Stimulated activated CD4-positive, alpha-beta T cell treated with anti-CD3 and anti-CD28 coated beads, TNF-alpha, amount 100 ng/mL, for 48 hours (primary cell): ENCODE data around the gene RASAL2.
"Not testable (repeated sequence)": the region's sequence is repeated elsewhere in the genome, so short reads cannot be mapped to it uniquely, and the experiment has no call there.

ENCODE experiments used
- DNase-seq, 3 donors: peaks; one replicate each; pipeline ENCODE4 v3.0.0-alpha.2; 2020; ENCODE audit warnings: low read depth in 3 of 3

Gene RASAL2

GRCh38 chr1:178071811-178072210 is 22.1 kb upstream of the RASAL2 start:
- no peak for DNase-seq

- no peak for DNase-seq
Observed at GRCh38 chr1:178072326-178072725, 21.6 kb upstream of the RASAL2 start.

GRCh38 chr1:178075333-178075732 is 18.6 kb upstream of the RASAL2 start:
- no peak for DNase-seq

- no peak for DNase-seq
Observed at GRCh38 chr1:178076607-178077006, 17.3 kb upstream of the RASAL2 start.

- no peak for DNase-seq
Observed at GRCh38 chr1:178077917-178078316, 16.0 kb upstream of the RASAL2 start.

- DNase-seq = no peak
Observed at GRCh38 chr1:178086294-178086693, 7.6 kb upstream of the RASAL2 start.

GRCh38 chr1:178086766-178087165 is 7.1 kb upstream of the RASAL2 start:
- DNase-seq = no peak

- DNase-seq = no peak
Observed at GRCh38 chr1:178088651-178089050, 5.3 kb upstream of the RASAL2 start.

- DNase-seq = not testable (repeated sequence)
Observed at GRCh38 chr1:178091454-178091853, 2.5 kb upstream of the RASAL2 start.

- no peak for DNase-seq
Observed at GRCh38 chr1:178091986-178092745, 1.7 kb upstream of the RASAL2 start.

GRCh38 chr1:178092878-178093493 is 918 bp upstream of the RASAL2 start:
- no peak for DNase-seq

- DNase-seq = peak; percentile 3 to 46 (median 39)
Observed at GRCh38 chr1:178093494-178093950, 382 bp upstream of the RASAL2 start.

GRCh38 chr1:178094739-178095645 is 1.1 kb downstream of the RASAL2 start:
- DNase-seq = no peak

GRCh38 chr1:178096421-178096820 is 2.5 kb downstream of the RASAL2 start:
- DNase-seq = no peak

- DNase-seq = no peak
Observed at GRCh38 chr1:178098262-178098661, 4.4 kb downstream of the RASAL2 start.

GRCh38 chr1:178101266-178101630 is 7.3 kb downstream of the RASAL2 start:
- no peak for DNase-seq

GRCh38 chr1:178101654-178102053 is 7.8 kb downstream of the RASAL2 start:
- no peak for DNase-seq

GRCh38 chr1:178102218-178102617 is 8.3 kb downstream of the RASAL2 start:
- no peak for DNase-seq

- DNase-seq = no peak
Observed at GRCh38 chr1:178107823-178108222, 13.9 kb downstream of the RASAL2 start.

GRCh38 chr1:178109348-178110143 is 15.6 kb downstream of the RASAL2 start:
- no peak for DNase-seq

GRCh38 chr1:178115260-178115659 is 21.4 kb downstream of the RASAL2 start:
- DNase-seq = no peak

- no peak for DNase-seq
Observed at GRCh38 chr1:178118524-178118923, 24.6 kb downstream of the RASAL2 start.
